Activated gamma-delta T cell treated with Interleukin-2 at 50 U/mL for 16 hours (primary cell): Measurements from ENCODE around the gene STXBP1.
A peak's percentile ranks its signal among the peaks of the same experiment; 100 is the strongest.

Experiments used
- DNase-seq: peaks from one replicate; pipeline ENCODE4 v3.0.0-alpha.2; 2020

The STXBP1 gene

DNA sequence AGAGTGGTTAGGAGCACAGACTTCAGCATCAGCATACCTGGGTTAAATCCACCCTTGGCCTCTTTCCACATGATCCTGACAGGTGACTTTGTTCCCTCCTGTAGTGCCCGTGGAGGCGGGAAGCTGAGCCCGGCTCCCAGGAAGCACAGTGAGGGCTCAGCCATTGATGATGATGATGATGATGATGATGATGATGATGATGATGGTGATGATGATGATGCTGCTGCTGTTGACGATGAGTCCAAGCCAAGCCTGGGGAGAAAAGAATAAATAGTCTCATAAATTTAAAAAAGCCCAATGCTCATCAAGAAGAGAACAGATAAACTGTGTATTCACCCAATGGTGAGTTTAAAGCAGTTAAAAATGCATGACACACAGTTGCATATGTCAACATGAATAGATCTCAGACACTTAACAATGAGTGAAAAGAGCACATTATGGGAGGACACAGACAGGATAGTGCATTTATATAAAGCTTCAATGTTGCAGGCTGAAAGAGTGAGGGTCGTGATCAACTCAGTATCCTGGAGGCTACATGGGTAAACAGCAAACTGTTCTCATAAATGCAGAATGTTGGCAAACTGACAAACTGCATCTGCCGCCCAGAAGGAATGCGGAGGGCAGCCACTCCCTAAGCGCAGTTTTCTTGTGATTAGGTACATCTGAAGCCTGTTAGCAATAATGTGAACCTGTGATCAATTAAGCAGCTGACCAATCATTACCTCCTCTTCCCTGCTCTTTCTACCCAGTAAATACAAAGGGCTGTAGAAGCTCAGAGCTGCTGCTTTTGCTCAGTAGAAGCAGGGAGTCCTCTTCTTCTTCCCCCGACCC lies 83.0 kb downstream of the STXBP1 start:
- no peak for DNase-seq

DNA sequence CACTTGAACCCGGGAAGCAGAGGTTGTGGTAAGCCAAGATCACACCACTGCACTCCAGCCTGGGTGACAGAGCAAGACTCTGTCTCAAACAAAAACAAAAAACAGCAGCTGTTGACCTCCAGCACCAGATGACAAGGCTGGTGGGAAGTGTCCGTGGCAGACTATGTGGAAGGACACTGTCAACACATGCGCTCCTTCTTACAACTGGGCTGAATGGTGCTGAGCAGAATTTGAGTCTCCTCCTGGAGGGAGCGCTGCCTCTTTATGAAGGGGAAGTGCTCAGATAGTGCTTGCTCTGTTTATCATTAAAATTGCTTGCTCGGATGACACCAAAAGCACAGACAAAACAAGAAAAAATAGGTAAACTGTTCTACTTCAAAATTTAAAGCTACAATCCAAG lies 85.5 kb downstream of the STXBP1 start:
- DNase-seq, result no peak

DNA sequence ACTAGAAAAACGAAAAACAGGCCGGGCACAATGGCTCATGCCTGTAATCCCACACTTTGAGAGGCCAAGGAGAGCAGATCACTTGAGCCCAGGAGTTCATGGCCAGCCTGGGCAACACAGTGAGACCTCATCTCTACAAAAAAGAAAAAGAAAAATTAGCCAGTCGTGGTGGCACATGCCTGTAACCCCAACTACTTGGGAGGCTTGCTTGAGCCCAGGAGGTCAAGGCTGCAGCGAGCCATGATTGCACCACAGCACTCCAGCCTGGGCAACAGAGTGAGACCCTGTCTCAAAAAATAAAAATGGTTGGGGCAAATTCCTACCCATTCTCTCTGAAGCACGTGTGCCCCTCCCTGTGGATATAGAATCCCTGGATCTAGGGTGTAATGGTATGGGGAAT lies 86.3 kb downstream of the STXBP1 start:
- no peak for DNase-seq

DNA sequence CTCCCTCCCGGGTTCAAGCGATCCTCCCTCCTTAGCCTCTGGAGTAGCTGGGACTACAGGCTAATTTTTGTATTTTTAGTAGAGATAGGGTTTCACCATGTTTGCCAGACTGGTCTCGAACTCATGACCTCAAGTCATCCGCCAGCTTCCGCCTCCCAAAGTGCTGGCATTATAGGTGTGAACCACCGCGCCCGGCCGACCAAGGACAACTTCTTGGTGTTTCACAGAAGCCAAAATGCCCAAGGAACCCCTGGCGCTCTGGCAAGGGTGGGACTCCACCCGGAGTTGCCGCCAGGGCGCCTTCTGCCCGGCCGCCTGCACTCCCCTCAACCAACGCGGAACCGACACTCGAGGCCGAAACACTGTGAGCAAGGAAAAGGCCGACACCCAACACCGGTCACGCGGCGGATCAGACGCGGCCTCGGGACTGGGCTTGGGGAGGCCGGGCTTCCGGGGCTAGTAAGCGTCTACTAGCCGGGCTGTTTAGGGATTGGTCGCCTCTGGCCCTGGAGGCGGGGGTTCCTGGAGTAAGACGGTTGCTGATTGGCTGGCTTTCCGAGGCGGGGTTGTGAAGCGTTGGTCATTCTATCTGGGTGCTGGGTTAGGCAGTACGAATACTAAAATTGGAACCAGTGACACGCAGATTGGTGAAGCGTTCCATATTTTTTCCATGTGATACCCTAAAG lies 87.1 kb downstream of the STXBP1 start:
- DNase-seq, result peak; percentile 81

DNA sequence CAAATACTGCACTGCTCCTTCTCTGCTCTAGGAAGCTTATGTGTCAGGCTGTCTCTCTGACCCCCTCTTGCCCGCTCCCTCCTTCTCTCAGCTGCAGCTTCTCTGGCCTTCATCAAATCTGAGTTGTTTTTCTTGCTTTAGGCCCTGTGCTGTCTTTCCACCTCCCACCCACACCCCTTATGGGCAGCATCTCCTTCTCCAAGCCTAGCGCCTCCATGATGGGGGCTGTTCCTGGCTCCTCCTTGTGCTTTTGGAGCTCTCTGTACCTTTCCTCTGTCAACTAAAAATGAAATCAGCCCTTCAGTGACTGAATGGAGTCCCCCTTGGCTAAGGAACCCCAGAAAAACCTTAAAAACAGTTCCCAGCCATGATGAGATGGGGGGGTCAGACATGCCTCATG lies 88.1 kb downstream of the STXBP1 start:
- no peak for DNase-seq

DNA sequence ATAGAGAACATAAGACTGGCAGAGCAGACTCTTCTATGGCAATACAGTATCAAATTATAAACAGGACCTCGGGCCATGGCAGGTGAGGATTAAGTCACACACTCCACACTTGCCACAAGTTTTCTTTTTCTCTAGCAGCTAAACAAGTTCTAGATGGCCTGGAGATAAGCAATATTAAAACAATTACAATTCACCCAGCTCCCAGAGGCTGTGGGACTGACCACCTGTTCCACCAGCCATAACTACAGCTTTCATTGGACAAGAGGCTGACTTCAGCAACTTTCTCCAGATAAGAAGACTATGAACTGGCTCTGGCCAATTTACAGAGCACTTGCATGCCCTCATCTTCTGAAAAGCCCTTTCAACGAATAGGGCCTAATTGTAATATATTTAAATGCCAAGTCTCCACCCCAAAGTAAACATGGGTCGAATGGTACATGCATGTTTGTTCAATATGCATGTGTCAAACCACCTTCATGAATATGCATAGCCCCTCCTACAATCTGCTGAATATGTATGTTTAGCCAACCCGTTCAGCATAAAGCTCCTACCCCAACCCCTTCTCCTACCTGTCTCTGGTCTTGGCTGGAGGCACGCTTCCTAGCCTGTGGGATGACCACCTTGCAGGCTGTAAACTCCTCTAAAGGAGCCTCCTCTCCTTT lies 88.6 kb downstream of the STXBP1 start:
- no peak for DNase-seq

DNA sequence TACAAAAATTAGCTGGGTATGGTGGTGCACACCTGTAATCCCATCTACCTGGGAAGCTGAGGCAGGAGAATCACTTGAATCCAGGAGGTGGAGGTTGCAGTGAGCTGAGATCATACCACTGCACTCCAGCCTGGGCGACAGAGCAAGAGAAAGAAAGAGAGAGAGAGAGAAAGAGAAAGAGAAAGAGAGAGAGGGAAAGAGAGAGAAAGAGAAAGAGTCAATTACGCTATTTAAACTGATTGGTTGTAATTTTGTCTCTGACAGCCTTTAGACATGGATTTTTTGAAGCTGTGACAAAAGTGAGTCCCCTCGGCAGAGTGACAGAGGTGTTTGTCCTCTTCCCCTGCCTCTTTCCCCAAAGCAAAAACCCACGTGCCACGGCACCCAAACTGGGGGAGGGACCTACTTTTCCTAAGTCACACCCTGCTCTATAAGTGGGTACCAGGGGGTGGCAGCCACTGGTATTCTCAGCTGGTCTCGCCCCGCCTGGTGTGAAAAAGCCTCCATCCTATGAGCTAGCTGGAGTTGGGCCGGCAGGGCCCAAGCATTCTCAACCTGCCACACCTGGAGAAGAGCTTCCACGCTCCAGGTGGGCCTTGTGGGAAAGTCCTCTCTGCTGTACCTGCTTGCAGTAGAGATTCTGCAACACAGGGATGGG lies 91.3 kb downstream of the STXBP1 start:
- no peak for DNase-seq

DNA sequence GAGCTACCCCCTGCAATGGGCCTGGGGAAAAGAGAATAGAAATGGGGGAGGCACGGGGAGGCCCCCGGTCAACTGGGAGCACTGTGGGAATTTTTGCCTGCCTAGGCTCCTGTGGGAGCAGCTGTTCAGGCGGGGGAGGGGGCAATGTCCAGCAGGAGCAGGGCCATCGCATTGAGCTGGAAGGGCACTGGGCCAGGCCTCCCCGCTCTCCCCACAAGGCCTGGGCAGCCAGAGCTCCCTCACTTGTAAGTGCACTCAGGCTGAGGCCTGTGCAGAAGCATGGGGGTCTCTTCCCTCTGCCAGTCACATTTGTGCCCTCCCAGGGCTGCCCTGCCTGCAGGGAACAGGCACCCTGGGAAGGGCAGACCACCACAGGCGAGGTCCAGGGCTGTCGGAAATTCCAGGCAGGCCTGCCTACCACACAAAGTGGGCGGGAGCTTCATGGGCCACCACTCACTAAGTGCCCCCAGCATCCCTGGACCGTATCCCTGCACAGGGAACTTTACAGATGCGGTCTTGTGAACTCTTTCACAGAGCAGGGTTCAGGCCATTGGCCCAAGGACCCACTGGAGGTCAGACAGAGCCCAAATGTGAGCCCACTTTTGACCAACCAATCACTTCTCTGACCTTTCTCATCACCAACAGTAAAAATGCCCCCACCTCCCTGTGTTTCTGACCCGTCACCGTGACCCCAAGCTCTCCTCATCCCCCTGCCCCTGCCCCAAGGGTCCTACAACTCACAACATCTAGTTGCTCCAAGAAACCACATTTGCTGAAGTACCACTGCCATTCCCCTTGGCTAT lies 93.7 kb downstream of the STXBP1 start:
- DNase-seq, result no peak

DNA sequence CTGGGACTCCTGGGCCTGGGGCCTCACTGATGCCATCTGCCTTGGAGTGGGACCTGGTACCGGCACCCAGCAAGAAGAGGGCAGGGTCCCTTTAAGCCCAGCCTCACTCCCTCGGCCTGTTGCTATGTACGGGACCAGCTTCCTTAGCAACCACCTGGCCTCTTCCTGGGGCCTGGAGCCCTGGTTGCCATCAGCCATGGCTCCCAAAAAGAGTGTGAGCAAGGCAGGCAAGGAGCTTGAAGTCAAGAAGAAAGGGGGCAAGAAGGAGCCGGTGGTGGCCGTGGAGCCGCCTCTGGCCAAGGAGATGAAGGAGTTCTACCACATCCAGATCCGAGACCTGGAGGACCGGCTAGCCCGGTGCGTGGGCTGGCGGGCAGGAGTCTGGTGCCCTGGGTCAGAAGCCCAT lies 94.8 kb downstream of the STXBP1 start, which contains the start of gene CFAP157:
CFAP157 (plus strand) TSS at position 153 of the 406 bp plus-strand sequence; CDS start at position 197, 44 bp downstream.
- DNase-seq, result no peak

DNA sequence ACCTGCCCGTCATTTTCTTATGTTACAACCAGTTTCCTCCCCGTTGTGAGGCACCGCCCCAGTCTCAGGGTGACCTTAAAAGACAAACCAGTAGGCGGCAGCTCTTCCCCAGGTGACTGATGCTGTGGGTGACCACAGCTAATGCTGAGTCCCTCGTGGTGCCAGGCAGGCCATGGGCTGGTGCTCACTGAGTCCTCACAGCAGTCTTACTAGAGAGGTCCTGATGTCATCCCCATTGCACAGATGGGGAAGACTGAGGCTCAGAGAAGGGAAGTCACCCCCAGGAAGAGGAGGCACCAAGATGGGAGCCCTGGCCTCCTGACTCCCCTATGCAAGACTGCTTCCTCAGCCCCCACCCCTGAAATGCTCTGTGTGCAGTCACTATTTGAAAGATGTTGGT lies 95.7 kb downstream of the STXBP1 start:
- peak; percentile 32 for DNase-seq

DNA sequence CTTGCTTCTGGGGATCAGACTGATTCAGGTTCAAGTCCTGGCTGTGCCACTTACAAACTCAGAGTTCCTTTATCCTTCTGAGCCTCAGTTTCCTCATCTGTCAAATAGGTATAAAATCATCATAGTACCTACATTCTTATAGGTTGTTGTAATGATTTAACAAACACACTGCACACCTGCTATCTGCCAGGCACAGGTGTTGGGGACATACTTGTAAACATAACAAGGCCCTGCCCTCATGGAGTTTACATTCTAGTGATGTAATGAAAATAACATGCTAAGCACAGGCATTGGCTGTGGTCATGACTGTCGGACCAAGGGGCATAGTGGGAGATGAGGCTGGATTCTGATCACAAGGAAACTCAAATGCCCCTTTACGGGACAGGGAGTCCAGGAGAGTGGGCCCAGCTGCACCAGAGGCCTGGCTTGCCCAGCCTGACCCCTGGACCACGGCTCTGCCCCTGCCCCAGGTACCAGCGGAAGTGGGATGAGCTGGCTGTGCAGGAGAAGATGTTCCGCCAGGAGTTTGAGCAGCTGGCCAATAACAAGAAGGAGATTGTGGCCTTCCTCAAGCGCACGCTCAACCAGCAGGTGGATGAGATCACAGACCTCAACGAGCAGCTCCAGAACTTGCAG lies 97.0 kb downstream of the STXBP1 start:
- DNase-seq, result no peak

DNA sequence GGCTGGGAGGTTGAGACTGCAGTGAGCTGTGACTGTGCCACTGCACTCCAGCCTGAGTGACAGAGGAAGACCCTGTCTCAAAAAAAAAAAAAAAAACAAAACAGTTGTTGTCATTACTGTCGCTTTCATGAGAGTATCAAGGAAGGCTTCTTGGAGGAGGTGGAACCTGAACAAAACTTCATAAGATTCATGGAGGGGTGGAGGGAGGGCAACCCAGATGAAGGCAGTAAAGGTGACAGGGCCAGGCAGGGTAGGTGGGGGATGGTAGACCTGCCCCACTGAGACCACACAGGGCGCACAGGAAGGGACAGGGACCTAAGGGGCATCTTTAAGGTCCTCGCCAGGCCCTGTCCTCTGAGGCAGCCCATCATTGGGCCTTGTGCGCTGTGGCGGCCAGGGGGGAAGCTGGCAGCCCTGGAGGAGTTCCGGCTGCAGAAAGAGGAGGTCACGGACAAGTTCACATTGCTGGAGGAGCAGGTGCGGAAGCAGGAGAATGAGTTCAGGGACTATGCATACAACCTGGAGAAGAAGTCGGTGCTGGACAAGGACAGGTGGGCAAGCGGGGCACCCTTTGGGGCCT lies 98.2 kb downstream of the STXBP1 start:
- no peak for DNase-seq

DNA sequence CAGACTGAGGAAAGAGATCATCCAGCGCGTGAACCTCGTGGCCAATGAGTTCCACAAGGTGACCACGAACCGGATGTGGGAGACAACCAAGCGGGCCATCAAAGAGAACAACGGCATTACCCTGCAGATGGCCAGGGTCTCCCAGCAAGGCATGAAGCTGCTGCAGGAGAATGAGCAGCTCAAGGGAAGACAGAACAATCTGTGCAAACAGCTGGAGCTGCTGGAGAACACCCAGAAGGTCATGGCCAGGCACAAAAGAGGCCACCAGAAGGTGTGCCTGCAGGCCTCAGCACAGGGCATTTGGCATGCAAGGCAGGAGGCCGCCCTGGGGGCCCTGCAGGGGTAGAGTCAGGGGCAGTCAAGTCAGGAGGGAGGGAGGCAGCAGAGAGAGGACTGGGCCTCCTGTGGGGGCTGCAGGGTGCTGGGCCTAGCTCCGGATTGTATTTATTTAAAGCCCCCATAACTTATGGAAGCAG lies 99.2 kb downstream of the STXBP1 start:
- no peak for DNase-seq

DNA sequence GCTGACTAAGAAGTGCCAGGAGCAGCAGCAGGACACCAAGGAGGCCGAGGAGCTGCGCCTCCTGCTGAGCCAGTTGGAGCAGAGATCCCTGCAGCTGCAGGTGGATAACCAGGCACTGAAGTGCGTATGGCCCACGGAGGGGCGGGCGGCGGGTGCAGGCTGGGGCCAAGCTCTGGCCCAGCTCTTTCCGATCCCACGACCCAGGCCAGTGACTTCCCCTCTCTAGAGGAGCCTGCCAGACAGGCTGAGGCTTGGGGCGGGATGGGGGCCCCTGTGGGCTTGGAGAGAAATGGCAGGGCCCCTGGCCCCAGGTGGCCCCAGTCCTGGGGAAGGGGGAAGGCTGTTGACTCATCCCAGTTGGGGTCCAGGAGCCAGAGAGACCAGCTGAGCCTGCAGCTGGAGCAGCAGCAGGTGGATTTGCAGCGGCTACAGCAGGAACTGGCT lies 99.8 kb downstream of the STXBP1 start:
- DNase-seq, result no peak

DNA sequence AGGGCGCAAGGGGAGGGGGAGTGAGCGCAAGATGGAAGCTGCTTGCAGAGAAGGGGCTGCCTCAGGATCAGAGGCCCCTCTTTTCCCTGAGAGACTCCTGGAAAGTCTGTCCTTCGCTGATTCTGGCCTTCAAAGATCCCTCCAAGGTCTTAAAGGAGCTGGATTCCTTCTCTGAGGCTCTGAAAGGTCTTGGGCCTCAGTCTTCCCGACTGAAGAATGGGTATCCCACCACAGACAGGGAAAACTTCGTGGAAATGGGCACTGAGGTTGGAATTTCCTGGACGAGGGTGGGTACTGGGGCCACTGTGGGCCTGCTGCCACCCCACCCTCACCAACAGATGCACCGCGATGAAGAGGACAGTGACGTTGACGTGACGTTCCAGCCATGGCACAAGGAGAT lies 100.3 kb downstream of the STXBP1 start:
- no peak for DNase-seq

DNA sequence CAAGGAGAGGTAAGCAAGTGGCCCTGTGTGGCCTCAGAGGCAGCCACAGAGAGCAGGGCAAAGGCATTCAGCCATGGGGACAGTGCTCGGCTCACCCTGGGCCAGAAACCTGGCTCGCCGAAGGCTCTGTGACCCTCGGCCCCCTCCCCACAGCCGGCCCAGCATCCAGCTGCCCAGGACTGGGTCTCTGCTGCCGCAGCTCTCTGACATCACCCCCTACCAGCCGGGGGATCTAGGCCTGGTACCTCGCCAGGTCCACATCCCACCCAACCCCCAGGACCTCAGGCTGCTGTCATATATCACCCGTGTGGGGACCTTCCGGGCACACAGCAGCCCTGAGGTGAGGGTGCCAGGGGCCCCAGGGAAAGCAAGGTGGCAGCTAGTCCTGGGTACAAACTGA lies 100.8 kb downstream of the STXBP1 start:
- no peak for DNase-seq

DNA sequence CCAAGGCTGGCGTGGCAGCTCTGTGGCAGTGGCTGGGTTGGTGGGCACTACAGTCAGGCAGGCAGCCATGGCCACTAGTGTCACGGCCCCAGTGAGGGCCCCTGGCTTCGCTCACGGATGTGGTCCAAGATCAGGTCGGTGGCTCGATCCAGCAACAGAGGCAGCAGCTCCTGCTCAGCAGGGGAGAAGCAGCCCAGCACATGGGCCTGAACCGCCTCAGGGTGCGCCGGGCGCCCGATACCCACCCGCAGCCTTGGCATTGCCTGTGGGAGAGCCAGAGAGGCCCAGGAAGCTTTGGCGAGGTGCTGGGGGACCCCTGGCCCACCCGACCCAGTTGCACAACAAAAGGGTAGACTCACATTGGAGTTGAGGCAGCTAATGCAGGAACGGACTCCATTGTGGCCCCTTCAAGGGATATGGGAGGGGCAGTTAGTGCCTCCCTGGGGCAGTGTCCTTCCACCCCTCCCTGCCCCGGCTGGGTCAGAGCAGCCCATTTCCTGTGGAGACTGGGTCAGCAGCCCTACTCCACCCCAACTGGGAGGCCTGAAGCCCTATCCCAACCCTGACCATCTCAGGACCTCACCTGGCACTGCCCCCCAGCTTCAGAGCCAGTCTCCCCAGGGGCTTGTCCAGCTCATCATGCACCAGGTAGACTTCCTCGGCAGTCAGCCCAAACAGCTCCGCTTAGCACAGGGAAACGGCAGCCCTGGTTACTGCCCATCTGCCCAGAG lies 102.1 kb downstream of the STXBP1 start:
- no peak for DNase-seq

DNA sequence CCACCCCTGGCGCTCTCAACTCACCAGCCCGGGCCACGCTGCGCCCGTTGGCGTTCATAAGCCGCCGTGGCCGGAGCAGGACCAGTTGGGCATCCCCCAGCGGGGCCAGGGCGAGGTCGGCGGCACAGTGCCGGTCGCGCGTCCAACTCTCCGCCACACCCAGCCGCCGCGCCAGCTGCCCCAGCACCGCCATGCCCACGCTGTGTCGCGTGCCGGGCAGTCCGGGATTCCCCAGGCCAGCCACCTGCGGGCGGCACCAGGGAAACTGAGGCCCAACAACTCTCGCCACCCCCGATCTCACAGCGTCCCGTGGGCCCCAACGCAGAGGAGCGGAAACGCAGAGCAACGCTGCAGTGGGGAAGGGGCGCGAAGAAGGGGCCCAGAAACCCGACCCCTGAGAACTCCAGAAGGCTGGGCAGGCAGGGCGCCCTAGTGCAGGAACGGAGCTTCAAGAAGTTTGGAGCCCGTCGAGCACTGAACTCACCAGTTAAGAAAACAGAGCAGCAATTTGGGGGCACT lies 102.9 kb downstream of the STXBP1 start:
- DNase-seq, result no peak

DNA sequence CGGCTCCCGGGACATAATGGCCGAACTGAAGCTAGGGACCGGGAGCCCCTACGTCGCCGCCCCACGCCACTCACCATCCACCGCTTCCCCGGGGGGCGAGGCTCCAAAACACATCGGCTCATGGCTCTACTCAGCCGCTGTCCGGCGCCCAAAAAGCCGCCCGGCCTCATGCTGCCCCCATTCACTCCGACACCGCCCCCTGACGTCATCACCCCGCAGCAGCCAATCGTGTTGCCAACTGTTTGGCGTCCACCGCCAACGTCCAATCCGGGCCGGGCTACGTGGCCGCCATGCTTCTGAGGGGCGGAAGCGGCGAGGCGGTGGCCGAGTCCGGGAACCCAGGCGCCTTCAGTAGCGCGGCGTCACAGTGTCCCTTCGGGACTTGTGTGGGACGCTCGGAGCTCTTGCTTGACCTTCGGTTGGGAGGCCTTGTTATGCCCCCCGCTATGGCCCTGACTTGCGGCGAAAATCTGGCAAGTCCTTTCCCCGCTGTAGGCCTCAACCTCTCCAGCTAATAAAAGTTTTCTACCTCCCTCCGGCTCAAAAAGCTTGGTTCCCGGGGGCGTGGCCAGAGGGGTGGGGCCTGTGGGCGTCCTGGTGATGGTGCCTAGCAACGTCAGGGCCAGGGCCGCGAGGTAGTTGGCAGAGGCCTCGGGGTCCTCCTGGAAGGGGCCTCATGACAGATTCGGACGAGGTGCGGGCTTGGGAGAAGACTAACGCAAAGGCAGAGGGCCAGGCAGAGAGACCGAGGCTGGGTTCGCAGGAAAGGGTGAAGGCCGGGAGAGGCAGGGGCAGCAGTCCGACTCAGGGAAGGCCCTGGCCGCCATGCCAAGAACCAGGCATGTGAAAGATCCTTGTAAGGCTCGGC lies 103.6 kb downstream of the STXBP1 start, which contains the start of the genes PTRH1 and TTC16:
PTRH1 (minus strand) TSS at position 194 of the 868 bp plus-strand sequence; CDS start at position 170, 24 bp downstream.
TTC16 (plus strand) TSS at position 610 of the 868 bp plus-strand sequence; CDS start at position 677, 67 bp downstream.
- DNase-seq, result peak; percentile 97
